Panc1 (cell line): ENCODE results near the gene POU2F2. TPM values are rescaled to one million over a fixed set of nuclear protein-coding genes. Genes with fewer than 3 reads are reported as not detected.

Experiments used
- ATAC-seq: fragments of 200-7000 bp; cut with Tn5 transposase; 2 replicates; pipeline ENCODE4 v1.9.1; 2020; ENCODE audit warnings: mild to moderate bottlenecking, moderate library complexity
- BruUV-seq: library from RNA; stranded (reverse); fragments of 400-500 nt; replicated peaks from 2 replicates; lab custom pipeline; 2021; lab: Mats Ljungman, UMichigan
- CTCF ChIA-PET: fragments of 300-600 bp; sonication (Branson Sonifier 250); formaldehyde crosslinking; loops from one replicate; lab custom pipeline; 2022; ENCODE audit warnings: antibody characterized with exemption; lab: Charles Lee
- POLR2A ChIA-PET: fragments of 300-600 bp; sonication (Branson Sonifier 250); formaldehyde crosslinking; loops from one replicate; lab custom pipeline; 2022; ENCODE audit warnings: antibody characterized with exemption; lab: Charles Lee
- DNase-seq: peaks from one replicate; pipeline ENCODE4 v3.0.0-alpha.2; 2010; ENCODE audit warnings: low read depth, low spot score
- H3K27ac ChIP-seq: 2 replicates; pipeline ENCODE4 v1.5.1; 2011; ENCODE audit warnings: mild to moderate bottlenecking, low read length, inconsistent platforms
- H3K27me3 ChIP-seq: fragments of 200-500 bp; sonication (Bioruptor generic); 2 replicates; pipeline ENCODE4 v1.6.0; 2014; ENCODE audit warnings: low read length, inconsistent platforms; ENCODE audit not compliant: control insufficient read depth, insufficient read depth
- H3K36me3 ChIP-seq: fragments of 200-500 bp; sonication (Bioruptor generic); 2 replicates; pipeline ENCODE4 v1.5.1; 2014; ENCODE audit warnings: inconsistent platforms, mild to moderate bottlenecking, low read length, moderate library complexity; ENCODE audit not compliant: control insufficient read depth, insufficient read depth
- H3K4me1 ChIP-seq: 2 replicates; pipeline ENCODE4 v1.5.1; 2011; ENCODE audit warnings: inconsistent platforms, mild to moderate bottlenecking, low read length, moderate library complexity; ENCODE audit not compliant: control insufficient read depth, insufficient read depth
- H3K4me3 ChIP-seq, 2 experiments: 2 replicates each; pipeline ENCODE4 v1.5.1; 2011 to 2012; ENCODE audit warnings: low read depth in 2 of 2, low read length in 2 of 2, mild to moderate bottlenecking in 2 of 2, inconsistent platforms in 1 of 2, moderate library complexity in 1 of 2
- H3K9me3 ChIP-seq: fragments of 200-500 bp; sonication (Bioruptor generic); 2 replicates; pipeline ENCODE4 v1.5.1; 2014; ENCODE audit warnings: low read depth, mild to moderate bottlenecking, inconsistent platforms, low read length, moderate library complexity; ENCODE audit not compliant: control insufficient read depth, insufficient read depth
- CTCF ChIP-seq: fragments of 450-650 bp; IDR thresholded peaks from 2 replicates; pipeline ENCODE4 v1.5.1; 2017; ENCODE audit warnings: mild to moderate bottlenecking
- POLR2AphosphoS5 ChIP-seq: IDR thresholded peaks from 2 replicates; pipeline ENCODE4 v1.6.1; 2012; ENCODE audit warnings: mild to moderate bottlenecking, low read depth, low read length, moderate library complexity
- SIN3A ChIP-seq: IDR thresholded peaks from 2 replicates; pipeline ENCODE4 v1.6.1; 2012; ENCODE audit warnings: low read depth, mild to moderate bottlenecking, low read length, moderate library complexity, borderline replicate concordance; ENCODE audit not compliant: insufficient read depth
- TCF7L2 ChIP-seq: IDR thresholded peaks from 2 replicates; pipeline ENCODE4 v1.6.1; 2011; ENCODE audit warnings: mild to moderate bottlenecking, low read depth, low read length, inconsistent platforms
- in situ Hi-C: cut with HindIII; loops from 2 replicates; pipeline ENCODE4 v1.10.0; 2016; ENCODE audit warnings: low sequenced_read_pairs, low pct_unique_long_range_greater_than_20kb
- intact Hi-C: fragments of 100-400 bp; cut with micrococcal nuclease; formaldehyde crosslinking; loops from one replicate; pipeline ENCODE4 v1.10.0; 2022; ENCODE audit not compliant: unreplicated experiment
- total RNA-seq: library from RNA; stranded (reverse); gene quantifications from one replicate; pipeline ENCODE4 v1.2.1, GENCODE V29; 2021; ENCODE audit not compliant: unreplicated experiment
- TF ChIP-seq, protein P1 (sequence below), 2 experiments: IDR thresholded peaks; 2 replicates each; pipeline ENCODE4 v1.6.1; 2011 to 2012; ENCODE audit warnings: low read depth in 2 of 2, control low read depth in 1 of 2, low read length in 1 of 2, mild to moderate bottlenecking in 1 of 2, moderate library complexity in 1 of 2; ENCODE audit not compliant: insufficient read depth in 1 of 2

POU2F2 gene
- total RNA-seq, 1 experiment from 2014 or later: 0.10 TPM

- Histone ChIP-seq H3K4me3 (no peak overlapping the region), H3K27ac (no peak overlapping the region), H3K36me3 (no peaks in the 10 kb centered on the region), H3K27me3 (no peaks in the 10 kb centered on the region), H3K9me3 (no peaks in the 10 kb centered on the region), H3K4me1 (no peaks in the 10 kb centered on the region)
- ATAC-seq: no peak
- ChIA-PET CTCF (no interaction called here), POLR2A (no interaction called here)
- no TSS peak for BruUV-seq
- intact Hi-C loops (no loop called here), in situ Hi-C loops (no loop called here)
- DNase-seq: no peak
- TF ChIP-seq TCF7L2 (no peak), POLR2AphosphoS5 (no peak), SIN3A (no peak), CTCF (no peak)
- TF ChIP-seq, protein P1, sequence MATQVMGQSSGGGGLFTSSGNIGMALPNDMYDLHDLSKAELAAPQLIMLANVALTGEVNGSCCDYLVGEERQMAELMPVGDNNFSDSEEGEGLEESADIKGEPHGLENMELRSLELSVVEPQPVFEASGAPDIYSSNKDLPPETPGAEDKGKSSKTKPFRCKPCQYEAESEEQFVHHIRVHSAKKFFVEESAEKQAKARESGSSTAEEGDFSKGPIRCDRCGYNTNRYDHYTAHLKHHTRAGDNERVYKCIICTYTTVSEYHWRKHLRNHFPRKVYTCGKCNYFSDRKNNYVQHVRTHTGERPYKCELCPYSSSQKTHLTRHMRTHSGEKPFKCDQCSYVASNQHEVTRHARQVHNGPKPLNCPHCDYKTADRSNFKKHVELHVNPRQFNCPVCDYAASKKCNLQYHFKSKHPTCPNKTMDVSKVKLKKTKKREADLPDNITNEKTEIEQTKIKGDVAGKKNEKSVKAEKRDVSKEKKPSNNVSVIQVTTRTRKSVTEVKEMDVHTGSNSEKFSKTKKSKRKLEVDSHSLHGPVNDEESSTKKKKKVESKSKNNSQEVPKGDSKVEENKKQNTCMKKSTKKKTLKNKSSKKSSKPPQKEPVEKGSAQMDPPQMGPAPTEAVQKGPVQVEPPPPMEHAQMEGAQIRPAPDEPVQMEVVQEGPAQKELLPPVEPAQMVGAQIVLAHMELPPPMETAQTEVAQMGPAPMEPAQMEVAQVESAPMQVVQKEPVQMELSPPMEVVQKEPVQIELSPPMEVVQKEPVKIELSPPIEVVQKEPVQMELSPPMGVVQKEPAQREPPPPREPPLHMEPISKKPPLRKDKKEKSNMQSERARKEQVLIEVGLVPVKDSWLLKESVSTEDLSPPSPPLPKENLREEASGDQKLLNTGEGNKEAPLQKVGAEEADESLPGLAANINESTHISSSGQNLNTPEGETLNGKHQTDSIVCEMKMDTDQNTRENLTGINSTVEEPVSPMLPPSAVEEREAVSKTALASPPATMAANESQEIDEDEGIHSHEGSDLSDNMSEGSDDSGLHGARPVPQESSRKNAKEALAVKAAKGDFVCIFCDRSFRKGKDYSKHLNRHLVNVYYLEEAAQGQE (IDR thresholded peaks at IDR 0.05; ENCODE audit: insufficient read depth in 1 of 2, low read depth in 2 of 2, low read length in 1 of 2): no peak
Observed at GRCh38 chr19:42040031-42040430, 92.2 kb downstream of the POU2F2 start.

DNA sequence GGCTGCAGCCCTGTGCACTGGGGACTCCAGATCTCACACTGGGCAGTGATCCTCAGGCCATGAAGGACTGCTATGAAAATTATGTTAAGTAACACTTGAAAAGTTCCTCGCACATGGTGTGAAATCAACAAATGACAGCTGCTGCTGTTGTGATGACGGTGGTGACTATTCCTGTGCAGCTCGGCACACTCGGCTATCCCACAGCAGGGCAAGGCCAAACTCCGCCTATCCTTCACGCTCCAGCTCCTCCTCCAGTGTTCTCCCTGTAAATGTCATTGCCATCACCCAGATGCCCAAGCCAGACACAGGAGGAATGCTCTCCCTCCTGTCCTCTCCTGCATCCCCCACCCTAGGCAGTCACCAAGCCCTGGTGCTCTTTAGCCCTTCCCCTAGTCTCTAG is 93.6 kb downstream of the POU2F2 start:
- H3K4me3 ChIP-seq: no peak overlapping the region
- intact Hi-C loops: no loop called here
- in situ Hi-C loops: no loop called here
- ChIA-PET CTCF (no interaction called here), POLR2A (no interaction called here)
- TF ChIP-seq POLR2AphosphoS5 (no peak), TCF7L2 (no peak), CTCF (no peak), SIN3A (no peak)
- TF ChIP-seq, protein P1 (IDR thresholded peaks at IDR 0.05; ENCODE audit: insufficient read depth in 1 of 2, low read depth in 2 of 2, low read length in 1 of 2): no peak
- DNase-seq (no peak), ATAC-seq (no peak)
- no peaks in the 10 kb centered on the region for H3K4me1 ChIP-seq
- BruUV-seq: no TSS peak
- no peaks in the 10 kb centered on the region for H3K9me3 ChIP-seq
- H3K27me3 ChIP-seq: no peaks in the 10 kb centered on the region
- no peak overlapping the region for H3K27ac ChIP-seq
- H3K36me3 ChIP-seq: no peaks in the 10 kb centered on the region
